Fibroblast of villous mesenchyme (primary cell): ENCODE data around the gene DUSP3. TPM values are rescaled to one million over a fixed set of nuclear protein-coding genes. Genes with fewer than 3 reads are reported as not detected.

Experiments
- DNase-seq: peaks from one replicate; pipeline ENCODE4 v3.0.0-alpha.2; 2010; ENCODE audit warnings: low read depth
- H3K4me3 ChIP-seq: 2 replicates; pipeline ENCODE4 v1.5.1; 2011; ENCODE audit warnings: low read depth, mild to moderate bottlenecking, low read length
- total RNA-seq: library from RNA; depleted of rRNA; stranded (reverse); fragments of >200 nt; gene quantifications from 2 replicates; pipeline ENCODE4 v1.2.3, GENCODE V29; 2012
- TF ChIP-seq, protein P1 (sequence below): IDR thresholded peaks from 2 replicates; pipeline ENCODE4 v1.5.1; 2012; ENCODE audit warnings: low read depth, mild to moderate bottlenecking, low read length; ENCODE audit not compliant: insufficient read depth

DUSP3 gene
- total RNA-seq, 1 donor = 95.9 TPM

DNA sequence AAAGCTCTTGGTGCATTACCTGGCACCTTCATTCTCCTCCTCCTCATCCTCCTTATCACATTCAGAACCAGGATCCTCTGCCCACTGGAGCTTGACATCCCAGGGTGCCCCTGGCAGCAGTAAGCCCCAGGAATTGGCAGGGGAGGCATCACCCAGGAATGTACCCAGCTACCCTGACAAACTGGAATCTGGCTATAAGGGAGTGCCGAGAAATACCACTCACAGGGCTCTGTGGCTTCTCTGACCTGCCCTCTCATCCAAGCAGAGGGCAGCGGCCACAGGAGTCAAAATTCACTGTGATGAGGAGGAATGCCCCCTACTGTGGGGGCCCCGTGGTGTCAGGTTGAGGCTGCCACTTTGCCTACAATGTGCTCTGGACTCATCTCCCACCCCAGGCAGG, 34.6 kb upstream of the DUSP3 start:
- TF ChIP-seq, protein P1, sequence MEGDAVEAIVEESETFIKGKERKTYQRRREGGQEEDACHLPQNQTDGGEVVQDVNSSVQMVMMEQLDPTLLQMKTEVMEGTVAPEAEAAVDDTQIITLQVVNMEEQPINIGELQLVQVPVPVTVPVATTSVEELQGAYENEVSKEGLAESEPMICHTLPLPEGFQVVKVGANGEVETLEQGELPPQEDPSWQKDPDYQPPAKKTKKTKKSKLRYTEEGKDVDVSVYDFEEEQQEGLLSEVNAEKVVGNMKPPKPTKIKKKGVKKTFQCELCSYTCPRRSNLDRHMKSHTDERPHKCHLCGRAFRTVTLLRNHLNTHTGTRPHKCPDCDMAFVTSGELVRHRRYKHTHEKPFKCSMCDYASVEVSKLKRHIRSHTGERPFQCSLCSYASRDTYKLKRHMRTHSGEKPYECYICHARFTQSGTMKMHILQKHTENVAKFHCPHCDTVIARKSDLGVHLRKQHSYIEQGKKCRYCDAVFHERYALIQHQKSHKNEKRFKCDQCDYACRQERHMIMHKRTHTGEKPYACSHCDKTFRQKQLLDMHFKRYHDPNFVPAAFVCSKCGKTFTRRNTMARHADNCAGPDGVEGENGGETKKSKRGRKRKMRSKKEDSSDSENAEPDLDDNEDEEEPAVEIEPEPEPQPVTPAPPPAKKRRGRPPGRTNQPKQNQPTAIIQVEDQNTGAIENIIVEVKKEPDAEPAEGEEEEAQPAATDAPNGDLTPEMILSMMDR = no peak
- no peak for DNase-seq
- no peak overlapping the region for H3K4me3 ChIP-seq

DNA sequence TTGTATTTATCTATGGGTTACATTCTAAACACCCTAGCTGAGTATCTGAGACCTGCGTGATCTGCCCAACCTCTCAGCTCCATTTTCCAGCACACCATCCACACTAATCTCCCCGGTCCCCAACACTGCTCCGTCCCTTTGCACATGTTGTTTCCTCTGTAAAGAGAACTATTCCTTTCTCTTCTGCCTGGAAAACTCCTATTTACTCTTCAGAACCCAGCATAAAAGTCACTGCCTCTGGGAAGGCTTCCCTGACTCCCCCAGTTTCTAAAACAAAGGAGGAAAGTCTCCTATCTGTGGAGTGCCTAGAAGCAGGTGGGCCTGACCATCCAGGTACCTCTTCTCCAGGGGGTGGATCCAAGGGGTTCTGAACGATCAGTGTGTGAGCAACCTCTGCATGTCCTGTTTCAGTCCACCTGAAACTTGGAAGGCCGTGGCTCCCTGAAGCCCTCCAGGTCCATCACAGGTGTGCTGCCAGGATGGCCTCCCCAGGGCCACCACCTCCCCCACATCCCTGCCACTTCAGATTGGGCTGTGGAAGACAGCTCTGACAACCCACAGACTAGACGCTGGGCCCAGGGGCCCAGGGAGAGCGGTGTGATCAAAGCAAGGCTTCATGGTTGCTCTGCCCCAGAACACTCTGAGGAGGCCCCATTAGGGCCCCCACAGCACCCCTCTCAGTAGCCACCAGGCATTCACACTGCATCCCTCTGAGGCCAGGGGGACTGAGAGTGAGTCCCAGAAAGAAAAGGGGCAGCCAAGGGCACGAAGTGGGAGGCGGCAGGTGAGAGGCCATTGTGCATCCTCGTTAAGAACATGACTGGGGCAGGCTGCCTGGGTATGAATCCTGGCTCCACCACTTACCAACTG, 33.9 kb upstream of the DUSP3 start:
- TF ChIP-seq, protein P1 = no peak
- H3K4me3 ChIP-seq = no peak overlapping the region
- no peak for DNase-seq

DNA sequence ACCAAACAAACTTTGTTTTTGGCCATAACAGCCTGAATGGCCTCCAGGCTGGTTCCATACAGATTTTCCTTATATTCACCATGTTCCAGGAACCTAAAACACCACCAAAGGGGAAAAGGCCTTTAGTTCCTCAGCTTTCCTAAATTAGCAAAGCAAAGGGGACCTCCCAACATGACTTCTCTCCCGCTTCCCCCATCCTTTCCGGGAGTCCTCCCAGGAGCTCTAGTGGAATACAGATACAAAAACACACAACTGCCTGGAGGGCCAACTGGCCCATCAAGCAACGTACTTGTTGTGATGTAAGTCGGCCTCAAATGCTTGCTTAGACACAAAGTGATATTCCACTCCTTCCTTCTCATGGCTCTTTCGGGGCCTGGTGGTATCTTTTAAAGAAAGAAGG, 32.0 kb upstream of the DUSP3 start:
- TF ChIP-seq, protein P1 = no peak

DNA sequence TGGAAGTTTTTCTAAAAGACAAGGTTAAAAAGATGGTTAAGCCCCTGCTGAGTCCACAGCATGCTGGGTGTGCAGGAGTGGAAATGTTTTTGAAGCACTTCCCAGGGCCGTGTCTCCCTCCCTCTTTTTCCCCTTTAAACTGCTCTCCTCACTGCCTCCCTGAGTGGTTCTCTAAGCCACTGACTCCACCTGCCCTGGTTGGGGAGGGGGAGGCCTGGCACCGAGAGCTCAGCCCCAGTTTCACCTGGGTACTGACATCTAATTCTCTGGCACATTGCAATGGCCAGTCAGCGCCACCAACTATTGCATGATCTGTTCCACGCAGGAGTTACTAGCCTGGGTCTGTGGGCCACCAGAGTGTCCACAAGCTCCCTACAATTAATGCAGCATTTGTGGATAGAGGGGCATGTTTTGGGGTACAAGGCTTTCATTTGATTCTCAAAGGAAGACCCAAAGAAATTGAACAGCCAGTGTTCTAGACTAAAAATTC, 31.5 kb upstream of the DUSP3 start:
- no peak for DNase-seq
- TF ChIP-seq, protein P1 = no peak
- no peak overlapping the region for H3K4me3 ChIP-seq

More for the DNA sequence above, 32.0 kb upstream of the DUSP3 start:
- DNase-seq = no peak
- H3K4me3 ChIP-seq = no peak overlapping the region

DNA sequence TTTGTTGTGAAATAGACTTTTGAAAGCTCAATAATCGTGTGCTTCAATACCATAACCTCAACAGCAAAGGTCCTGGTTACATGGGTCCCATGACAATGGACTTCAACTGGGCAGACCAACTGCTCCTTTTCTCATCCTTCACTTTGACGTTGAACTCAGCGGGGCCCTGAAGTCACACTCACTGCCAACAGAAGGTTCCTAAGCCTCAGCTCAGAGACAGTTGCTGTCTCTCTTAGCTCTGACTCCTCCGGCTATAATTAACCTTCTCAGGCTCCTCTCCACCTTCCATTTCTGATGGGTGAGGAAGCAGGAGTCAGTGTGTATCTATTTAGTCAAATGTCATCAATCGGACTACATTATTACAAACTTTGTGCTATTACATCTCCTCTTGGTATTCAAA, 30.3 kb upstream of the DUSP3 start:
- H3K4me3 ChIP-seq = no peak overlapping the region
- DNase-seq = no peak
- TF ChIP-seq, protein P1 = no peak

DNA sequence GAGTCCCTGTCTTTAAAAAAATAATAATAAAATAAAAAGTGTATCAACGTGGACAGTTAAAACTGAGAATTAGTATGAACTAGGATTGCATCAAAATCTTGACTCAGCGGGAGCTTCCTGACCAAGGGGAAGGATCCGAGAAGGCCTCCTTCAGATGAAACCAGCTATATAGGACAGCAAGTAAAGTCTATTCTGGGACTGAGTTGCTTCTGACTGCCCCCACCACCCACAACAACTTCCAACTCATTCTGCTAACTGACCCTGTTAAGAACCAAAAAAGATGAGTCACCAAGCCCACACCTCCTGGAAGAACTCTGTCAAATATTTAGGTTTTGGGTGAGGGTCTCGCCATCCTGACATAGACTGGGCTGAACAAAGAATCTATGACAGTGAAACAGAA, 29.3 kb upstream of the DUSP3 start:
- TF ChIP-seq, protein P1 = no peak
- DNase-seq = no peak
- no peak overlapping the region for H3K4me3 ChIP-seq
